WTC11 (cell line): ENCODE data around the gene TMEM128. TPM values are rescaled to one million over a fixed set of nuclear protein-coding genes. Genes with fewer than 3 reads are reported as not detected.

ENCODE experiments used
- ATAC-seq: fragments of 200-7000 bp; cut with Tn5 transposase; 2 replicates; pipeline ENCODE4 v1.10.0; 2021; ENCODE audit warnings: mild to moderate bottlenecking, moderate library complexity
- CTCF ChIA-PET: fragments of 300-600 bp; sonication (Branson Sonifier 250); formaldehyde crosslinking; loops from one replicate; lab custom pipeline; 2021; ENCODE audit warnings: antibody characterized with exemption; lab: Charles Lee
- POLR2A ChIA-PET: fragments of 350-600 bp; sonication (Branson Sonifier 250); formaldehyde crosslinking; loops from one replicate; lab custom pipeline; 2021; ENCODE audit warnings: antibody characterized with exemption; lab: Charles Lee
- DNase-seq: peaks from one replicate; pipeline ENCODE4 v3.0.0; 2021; ENCODE audit warnings: low spot score
- H3K27ac Mint-ChIP-seq: 2 replicates; pipeline ENCODE4 v1.8.0; 2021; ENCODE audit warnings: mixed read lengths
- H3K27me3 Mint-ChIP-seq: 2 replicates; pipeline ENCODE4 v1.8.0; 2021; ENCODE audit warnings: low read depth, mild to moderate bottlenecking, moderate library complexity, mixed read lengths
- H3K36me3 Mint-ChIP-seq: 2 replicates; pipeline ENCODE4 v1.8.0; 2021; ENCODE audit warnings: mixed read lengths
- H3K4me1 Mint-ChIP-seq: 2 replicates; pipeline ENCODE4 v1.8.0; 2022; ENCODE audit warnings: mixed read lengths
- H3K4me3 Mint-ChIP-seq: 2 replicates; pipeline ENCODE4 v1.8.0; 2021; ENCODE audit warnings: mild to moderate bottlenecking, moderate library complexity, mixed read lengths
- H3K9me3 Mint-ChIP-seq: 2 replicates; pipeline ENCODE4 v1.8.0; 2021; ENCODE audit warnings: mixed read lengths
- ATF1 ChIP-seq: sonication (generic); formaldehyde crosslinking; IDR thresholded peaks from 2 replicates; pipeline ENCODE4 v1.8.1; 2023; ENCODE audit warnings: mild to moderate bottlenecking, moderate library complexity, missing genetic modification reagents
- ESRRA ChIP-seq: sonication (generic); formaldehyde crosslinking; IDR thresholded peaks from 2 replicates; pipeline ENCODE4 v1.8.1; 2022; ENCODE audit warnings: mild to moderate bottlenecking, missing genetic modification reagents, borderline replicate concordance
- FOXJ3 ChIP-seq: sonication (generic); formaldehyde crosslinking; IDR thresholded peaks from 2 replicates; pipeline ENCODE4 v1.9.0; 2021; ENCODE audit warnings: missing genetic modification reagents, mild to moderate bottlenecking, borderline replicate concordance
- HMGA2 ChIP-seq: fragments of 250-450 bp; sonication (Bioruptor Pico); IDR thresholded peaks from 2 replicates; pipeline ENCODE4 v1.4.0; 2021; ENCODE audit warnings: mild to moderate bottlenecking, moderate library complexity
- MXD4 ChIP-seq: fragments of 250-450 bp; sonication (Bioruptor Pico); IDR thresholded peaks from 2 replicates; pipeline ENCODE4 v1.8.0; 2021; ENCODE audit warnings: mild to moderate bottlenecking, moderate library complexity, borderline replicate concordance
- NR1H2 ChIP-seq: sonication (generic); formaldehyde crosslinking; IDR thresholded peaks from 2 replicates; pipeline ENCODE4 v1.9.0; 2021; ENCODE audit warnings: mild to moderate bottlenecking, moderate library complexity, missing genetic modification reagents
- PRDM15 ChIP-seq: sonication (generic); formaldehyde crosslinking; IDR thresholded peaks from 2 replicates; pipeline ENCODE4 v1.8.0; 2022; ENCODE audit warnings: missing genetic modification reagents
- PRRX2 ChIP-seq: fragments of 250-450 bp; sonication (Bioruptor Pico); IDR thresholded peaks from 2 replicates; pipeline ENCODE4 v1.8.0; 2021; ENCODE audit warnings: mild to moderate bottlenecking
- RELA ChIP-seq: sonication (generic); formaldehyde crosslinking; IDR thresholded peaks from 2 replicates; pipeline ENCODE4 v1.8.1; 2022; ENCODE audit warnings: missing genetic modification reagents, mild to moderate bottlenecking, borderline replicate concordance
- USF1 ChIP-seq: sonication (generic); formaldehyde crosslinking; IDR thresholded peaks from 2 replicates; pipeline ENCODE4 v1.8.0; 2022; ENCODE audit warnings: mild to moderate bottlenecking, missing genetic modification reagents
- ZBTB21 ChIP-seq: sonication (generic); formaldehyde crosslinking; IDR thresholded peaks from 2 replicates; pipeline ENCODE4 v1.8.1; 2023; ENCODE audit warnings: mild to moderate bottlenecking, missing genetic modification reagents, borderline replicate concordance
- ZNF121 ChIP-seq: sonication (generic); formaldehyde crosslinking; IDR thresholded peaks from 2 replicates; pipeline ENCODE4 v1.8.0; 2023; ENCODE audit warnings: missing genetic modification reagents
- ZNF396 ChIP-seq: fragments of 250-450 bp; sonication (Bioruptor Pico); IDR thresholded peaks from 2 replicates; pipeline ENCODE4 v1.8.0; 2021; ENCODE audit warnings: mild to moderate bottlenecking, moderate library complexity, borderline replicate concordance
- ZNF416 ChIP-seq: fragments of 250-450 bp; sonication (Bioruptor Pico); IDR thresholded peaks from 2 replicates; pipeline ENCODE4 v1.9.0; 2021; ENCODE audit warnings: mild to moderate bottlenecking, inconsistent platforms
- total RNA-seq: library from RNA; stranded (reverse); gene quantifications from 3 replicates; pipeline ENCODE4 v1.2.3, GENCODE V29; 2021
- TF ChIP-seq, protein P1 (sequence below): fragments of 250-450 bp; sonication (Bioruptor Pico); IDR thresholded peaks from 2 replicates; pipeline ENCODE4 v1.9.0; 2021; ENCODE audit warnings: mild to moderate bottlenecking, borderline replicate concordance
- TF ChIP-seq, protein P2 (sequence below): sonication (generic); formaldehyde crosslinking; IDR thresholded peaks from 2 replicates; pipeline ENCODE4 v1.8.0; 2022; ENCODE audit warnings: mild to moderate bottlenecking, missing genetic modification reagents

The TMEM128 gene
- total RNA-seq, 1 experiment from 2014 or later, result 21.1 TPM

DNA sequence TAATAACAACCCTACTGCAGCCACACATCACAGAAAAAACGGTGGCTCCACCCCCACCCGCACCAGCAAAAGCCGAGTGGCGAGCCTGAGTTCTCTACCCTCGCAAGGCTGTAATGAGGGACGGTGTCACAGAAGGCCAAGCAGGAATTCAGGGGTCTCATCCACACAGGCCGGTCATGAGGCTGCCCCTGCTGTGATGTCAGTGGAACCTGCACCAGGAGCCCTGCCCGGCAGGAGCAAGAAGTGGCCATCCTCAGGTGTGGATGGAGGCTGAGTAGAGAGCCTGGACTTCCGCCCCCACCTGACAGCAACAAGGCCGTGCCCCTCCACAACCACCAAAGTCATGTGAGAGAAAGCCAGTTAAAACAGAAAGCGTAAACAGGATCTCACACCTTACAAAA lies 21.3 kb upstream of the TMEM128 start:
- ChIA-PET CTCF (no interaction called here), POLR2A (no interaction called here)
- Mint-ChIP-seq H3K36me3 (peaks cover 43% of the 10 kb centered on the region), H3K4me3 (no peak overlapping the region), H3K4me1 (no peaks in the 10 kb centered on the region), H3K27ac (peak overlapping the region; percentile 48; the same call in 1 of the 2 replicates), H3K27me3 (no peaks in the 10 kb centered on the region; the same call in 1 of the 2 replicates), H3K9me3 (peaks cover 5% of the 10 kb centered on the region; the same call in 1 of the 2 replicates)
- TF ChIP-seq PRDM15 (CRISPR knock-in tag) (no peak), PRRX2 (CRISPR knock-in tag) (no peak), MXD4 (CRISPR knock-in tag) (no peak), USF1 (CRISPR knock-in tag) (no peak), ZNF396 (CRISPR knock-in tag) (no peak), ZNF416 (CRISPR knock-in tag) (no peak), FOXJ3 (CRISPR knock-in tag) (no peak), NR1H2 (CRISPR knock-in tag) (no peak), ATF1 (CRISPR knock-in tag) (no peak), ESRRA (no peak)
- TF ChIP-seq, protein P1, sequence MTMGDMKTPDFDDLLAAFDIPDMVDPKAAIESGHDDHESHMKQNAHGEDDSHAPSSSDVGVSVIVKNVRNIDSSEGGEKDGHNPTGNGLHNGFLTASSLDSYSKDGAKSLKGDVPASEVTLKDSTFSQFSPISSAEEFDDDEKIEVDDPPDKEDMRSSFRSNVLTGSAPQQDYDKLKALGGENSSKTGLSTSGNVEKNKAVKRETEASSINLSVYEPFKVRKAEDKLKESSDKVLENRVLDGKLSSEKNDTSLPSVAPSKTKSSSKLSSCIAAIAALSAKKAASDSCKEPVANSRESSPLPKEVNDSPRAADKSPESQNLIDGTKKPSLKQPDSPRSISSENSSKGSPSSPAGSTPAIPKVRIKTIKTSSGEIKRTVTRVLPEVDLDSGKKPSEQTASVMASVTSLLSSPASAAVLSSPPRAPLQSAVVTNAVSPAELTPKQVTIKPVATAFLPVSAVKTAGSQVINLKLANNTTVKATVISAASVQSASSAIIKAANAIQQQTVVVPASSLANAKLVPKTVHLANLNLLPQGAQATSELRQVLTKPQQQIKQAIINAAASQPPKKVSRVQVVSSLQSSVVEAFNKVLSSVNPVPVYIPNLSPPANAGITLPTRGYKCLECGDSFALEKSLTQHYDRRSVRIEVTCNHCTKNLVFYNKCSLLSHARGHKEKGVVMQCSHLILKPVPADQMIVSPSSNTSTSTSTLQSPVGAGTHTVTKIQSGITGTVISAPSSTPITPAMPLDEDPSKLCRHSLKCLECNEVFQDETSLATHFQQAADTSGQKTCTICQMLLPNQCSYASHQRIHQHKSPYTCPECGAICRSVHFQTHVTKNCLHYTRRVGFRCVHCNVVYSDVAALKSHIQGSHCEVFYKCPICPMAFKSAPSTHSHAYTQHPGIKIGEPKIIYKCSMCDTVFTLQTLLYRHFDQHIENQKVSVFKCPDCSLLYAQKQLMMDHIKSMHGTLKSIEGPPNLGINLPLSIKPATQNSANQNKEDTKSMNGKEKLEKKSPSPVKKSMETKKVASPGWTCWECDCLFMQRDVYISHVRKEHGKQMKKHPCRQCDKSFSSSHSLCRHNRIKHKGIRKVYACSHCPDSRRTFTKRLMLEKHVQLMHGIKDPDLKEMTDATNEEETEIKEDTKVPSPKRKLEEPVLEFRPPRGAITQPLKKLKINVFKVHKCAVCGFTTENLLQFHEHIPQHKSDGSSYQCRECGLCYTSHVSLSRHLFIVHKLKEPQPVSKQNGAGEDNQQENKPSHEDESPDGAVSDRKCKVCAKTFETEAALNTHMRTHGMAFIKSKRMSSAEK, result no peak
- TF ChIP-seq, protein P2, sequence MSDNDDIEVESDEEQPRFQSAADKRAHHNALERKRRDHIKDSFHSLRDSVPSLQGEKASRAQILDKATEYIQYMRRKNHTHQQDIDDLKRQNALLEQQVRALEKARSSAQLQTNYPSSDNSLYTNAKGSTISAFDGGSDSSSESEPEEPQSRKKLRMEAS, result no peak
- no peak for DNase-seq
- ATAC-seq, result no peak

GRCh38 chr4:4268776-4269175 lies 20.8 kb upstream of the TMEM128 start:
- TF ChIP-seq ZNF121 (CRISPR knock-in tag) (no peak), HMGA2 (no peak), RELA (CRISPR knock-in tag) (no peak), ZBTB21 (CRISPR knock-in tag) (no peak), ZNF396 (CRISPR knock-in tag) (no peak)
- TF ChIP-seq, all 79 proteins: peak for 0
- ChIA-PET CTCF (no interaction called here), POLR2A (no interaction called here)
- no peak overlapping the region for H3K27ac Mint-ChIP-seq
- no peak overlapping the region for H3K4me3 Mint-ChIP-seq
- H3K36me3 Mint-ChIP-seq, result peaks cover 40% of the 10 kb centered on the region
- H3K9me3 Mint-ChIP-seq, result peaks cover 5% of the 10 kb centered on the region; the same call in 1 of the 2 replicates
- no peaks in the 10 kb centered on the region for H3K4me1 Mint-ChIP-seq
- no peaks in the 10 kb centered on the region; the same call in 1 of the 2 replicates for H3K27me3 Mint-ChIP-seq
- ATAC-seq (no peak), DNase-seq (no peak)
